Measurements from ENCODE around the gene LRRC8B.

DNA sequence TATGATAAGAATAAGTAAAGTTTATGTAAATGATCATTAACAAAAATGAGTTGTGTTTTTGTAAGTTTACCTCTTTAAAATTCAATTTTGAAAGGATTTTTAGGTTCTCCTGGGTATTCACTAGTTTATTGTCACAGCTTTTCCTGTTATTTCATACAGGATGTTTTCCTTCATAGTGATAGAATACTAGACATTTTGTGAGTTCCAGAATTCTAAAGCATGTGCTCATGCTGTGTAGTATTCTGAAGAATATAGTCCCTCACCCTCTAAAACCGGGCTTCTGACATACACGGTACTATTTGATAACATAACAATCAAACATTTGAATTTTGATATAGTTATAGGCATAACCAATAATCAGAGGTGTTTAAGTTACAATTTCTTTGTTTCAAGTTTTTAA lies 118.9 kb downstream of the LRRC8B start:
- TF ChIP-seq ZNF274 (CRISPR knock-in tag; IDR thresholded peaks at IDR 0.05) (no peak), JUNB (CRISPR knock-in tag; IDR thresholded peaks at IDR 0.05; ENCODE audit: borderline replicate concordance) (no peak), HOXA3 (CRISPR knock-in tag; IDR thresholded peaks at IDR 0.05) (no peak), EZH2 (conservative IDR thresholded peaks at IDR 0.05; ENCODE audit: low read depth, low read length) (no peak), DR1 (CRISPR knock-in tag; IDR thresholded peaks at IDR 0.05) (no peak), CTCF (CRISPR knock-in tag; IDR thresholded peaks at IDR 0.05) (no peak), EP300 (IDR thresholded peaks at IDR 0.05; ENCODE audit: low read depth in 2 of 2, low read length in 2 of 2) (no peak), EP300 (CRISPR knock-in tag; IDR thresholded peaks at IDR 0.05; ENCODE audit: borderline replicate concordance) (no peak), ZSCAN5A (CRISPR knock-in tag; IDR thresholded peaks at IDR 0.05; ENCODE audit: borderline replicate concordance) (no peak), EED (CRISPR knock-in tag; IDR thresholded peaks at IDR 0.05) (no peak), SUZ12 (IDR thresholded peaks at IDR 0.05; ENCODE audit: low read depth, low read length) (no peak), CCDC6 (CRISPR knock-in tag; IDR thresholded peaks at IDR 0.05) (no peak), NFIB (CRISPR knock-in tag; IDR thresholded peaks at IDR 0.05; ENCODE audit: borderline replicate concordance) (no peak), ZNF839 (CRISPR knock-in tag; IDR thresholded peaks at IDR 0.05; ENCODE audit: borderline replicate concordance) (no peak), KAT7 (CRISPR knock-in tag; IDR thresholded peaks at IDR 0.05; ENCODE audit: borderline replicate concordance) (no peak)
